Uterus (tissue), 2 donors: Measurements from ENCODE around the gene CHTOP.

Experiments
- POLR2A ChIP-seq, 2 donors: fragments of 450-650 bp; IDR thresholded peaks; one replicate each; pipeline ENCODE4 v1.6.1; 2016; ENCODE audit warnings: antibody characterized with exemption in 2 of 2, mild to moderate bottlenecking in 1 of 2, moderate library complexity in 1 of 2
- TF ChIP-seq, protein P1 (sequence below), 4 experiments: fragments of 200-600 bp in 2 of 4; fragments of 450-650 bp in 2 of 4; sonication (generic) in 2 of 4; IDR thresholded peaks; one replicate each; pipeline ENCODE4 v1.5.1; 2016 to 2019; ENCODE audit warnings: antibody characterized with exemption in 4 of 4, mild to moderate bottlenecking in 2 of 4, moderate library complexity in 1 of 4

DNA sequence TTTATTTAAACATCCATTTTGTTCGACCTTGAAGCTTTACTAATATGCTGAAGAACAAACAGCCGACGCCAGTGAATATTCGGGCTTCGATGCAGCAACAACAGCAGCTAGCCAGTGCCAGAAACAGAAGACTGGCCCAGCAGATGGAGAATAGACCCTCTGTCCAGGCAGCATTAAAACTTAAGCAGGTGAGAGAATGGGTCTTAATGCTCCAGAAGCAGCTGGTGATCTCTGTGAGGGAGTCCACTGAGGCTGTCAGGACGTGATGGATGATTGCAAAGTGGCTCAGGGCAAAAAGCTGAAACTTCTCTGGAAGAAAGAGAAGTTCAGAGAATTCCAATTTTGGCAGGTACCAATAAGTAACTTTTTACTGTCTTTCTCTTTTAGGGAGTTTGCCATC is 4.4 kb downstream of the CHTOP start:
- TF ChIP-seq, protein P1, sequence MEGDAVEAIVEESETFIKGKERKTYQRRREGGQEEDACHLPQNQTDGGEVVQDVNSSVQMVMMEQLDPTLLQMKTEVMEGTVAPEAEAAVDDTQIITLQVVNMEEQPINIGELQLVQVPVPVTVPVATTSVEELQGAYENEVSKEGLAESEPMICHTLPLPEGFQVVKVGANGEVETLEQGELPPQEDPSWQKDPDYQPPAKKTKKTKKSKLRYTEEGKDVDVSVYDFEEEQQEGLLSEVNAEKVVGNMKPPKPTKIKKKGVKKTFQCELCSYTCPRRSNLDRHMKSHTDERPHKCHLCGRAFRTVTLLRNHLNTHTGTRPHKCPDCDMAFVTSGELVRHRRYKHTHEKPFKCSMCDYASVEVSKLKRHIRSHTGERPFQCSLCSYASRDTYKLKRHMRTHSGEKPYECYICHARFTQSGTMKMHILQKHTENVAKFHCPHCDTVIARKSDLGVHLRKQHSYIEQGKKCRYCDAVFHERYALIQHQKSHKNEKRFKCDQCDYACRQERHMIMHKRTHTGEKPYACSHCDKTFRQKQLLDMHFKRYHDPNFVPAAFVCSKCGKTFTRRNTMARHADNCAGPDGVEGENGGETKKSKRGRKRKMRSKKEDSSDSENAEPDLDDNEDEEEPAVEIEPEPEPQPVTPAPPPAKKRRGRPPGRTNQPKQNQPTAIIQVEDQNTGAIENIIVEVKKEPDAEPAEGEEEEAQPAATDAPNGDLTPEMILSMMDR (IDR thresholded peaks at IDR 0.05), result no peak
- TF ChIP-seq POLR2A (IDR thresholded peaks at IDR 0.05), result no peak
